ENCODE data around the gene FER.

FER gene

DNA sequence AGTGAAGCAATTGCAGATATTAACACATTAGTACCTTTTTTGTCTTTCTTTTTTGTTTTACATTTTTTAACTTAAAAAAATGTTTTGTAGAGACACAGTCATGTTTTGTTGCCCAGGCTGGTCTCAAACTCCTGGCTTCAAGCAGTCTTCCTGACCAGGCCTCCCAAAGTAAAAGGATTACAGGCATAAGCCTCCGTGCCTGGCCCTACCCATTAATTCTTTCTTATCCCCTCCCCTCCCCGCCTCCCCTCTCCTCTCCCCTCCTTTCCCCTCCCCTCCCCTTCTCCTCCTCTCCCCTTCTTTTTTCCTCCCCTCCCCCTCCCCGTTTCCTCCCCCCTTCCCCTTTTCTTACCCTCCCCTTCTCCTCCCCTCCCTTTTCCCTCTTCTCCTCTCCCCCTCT is 182.4 kb downstream of the FER start:
- Histone ChIP-seq H4K20me1 (ENCODE audit: low read depth, low read length) (no peaks in the 10 kb centered on the region), H3K9ac (ENCODE audit: low read length) (no peak overlapping the region), H3K79me2 (ENCODE audit: insufficient read depth, low read length) (0 out of 2 replicates have a peak, but pooled peaks cover 3% of the 10 kb centered on the region)

DNA sequence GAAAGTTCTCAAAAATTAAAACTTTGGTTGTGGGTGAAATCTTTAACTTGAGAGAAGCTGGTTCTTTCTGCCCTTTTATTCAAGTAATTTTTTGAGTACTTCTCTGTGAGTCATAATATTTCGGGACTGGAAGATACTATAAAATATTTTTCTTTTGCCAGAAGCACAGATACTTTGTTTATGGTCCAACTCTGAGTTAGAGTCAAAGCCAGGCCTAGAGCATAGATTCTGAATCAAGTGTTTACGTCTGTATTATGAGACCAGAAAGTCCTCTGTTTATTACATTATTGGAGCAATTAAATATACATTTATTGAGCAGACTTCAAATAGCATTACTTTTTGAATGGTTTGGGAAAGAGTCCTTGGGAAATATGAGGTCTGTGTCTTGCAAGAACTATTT is 187.9 kb downstream of the FER start:
- Histone ChIP-seq H2AFZ (ENCODE audit: low read depth, low read length, severe bottlenecking) (no peak overlapping the region), H3F3A (ENCODE audit: insufficient read depth) (no peaks in the 10 kb centered on the region)

More for the DNA sequence above, 182.4 kb downstream of the FER start:
- Histone ChIP-seq H3K9me3 (ENCODE audit: insufficient read depth, low read length) (no peaks in the 10 kb centered on the region), H3K27me3 (ENCODE audit: low read length) (no peaks in the 10 kb centered on the region), H3F3A (ENCODE audit: insufficient read depth) (peaks cover 9% of the 10 kb centered on the region; the same call in 1 of the 2 replicates), H3K9me2 (replicated peaks; ENCODE audit: insufficient read depth, low read length) (no peaks in the 10 kb centered on the region), H2AFZ (ENCODE audit: low read depth, low read length, severe bottlenecking) (no peak overlapping the region), H3K4me2 (ENCODE audit: low read depth, low read length, poor library complexity, severe bottlenecking) (no peak overlapping the region), H3K36me3 (ENCODE audit: low read length) (no peaks in the 10 kb centered on the region), H3K27ac (ENCODE audit: low read depth, low read length) (no peak overlapping the region), H3K4me3 (ENCODE audit: insufficient read depth, low read length, poor library complexity, severe bottlenecking) (no peak overlapping the region)
- TF ChIP-seq EZH2phosphoT487 (conservative IDR thresholded peaks at IDR 0.05; ENCODE audit: low read length): no peak
- TF ChIP-seq CTCF (IDR thresholded peaks at IDR 0.05; ENCODE audit: insufficient read depth, low read length, poor library complexity, severe bottlenecking): no peak

DNA sequence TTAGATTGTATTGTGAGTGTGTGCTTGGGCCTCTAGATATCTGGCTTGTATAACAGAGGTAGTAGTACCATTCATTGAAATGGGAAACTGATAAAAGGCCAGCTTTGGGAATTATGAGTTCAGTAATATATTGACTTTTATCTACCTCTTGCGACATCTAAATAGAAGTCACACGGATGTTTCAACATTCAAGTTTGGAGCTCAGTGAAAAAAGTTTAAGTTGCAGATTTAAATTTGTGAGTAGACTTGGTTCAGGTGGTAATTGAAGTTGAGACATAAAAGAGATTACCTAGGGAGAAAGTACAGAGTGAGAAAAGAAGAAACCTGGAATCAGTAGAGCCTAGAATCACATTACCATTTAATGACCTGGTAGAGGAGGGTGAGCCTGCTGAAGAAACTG is 189.5 kb downstream of the FER start:
- H3K27ac ChIP-seq (ENCODE audit: low read depth, low read length): no peak overlapping the region
- H3F3A ChIP-seq (ENCODE audit: insufficient read depth): no peaks in the 10 kb centered on the region
- H3K27me3 ChIP-seq (ENCODE audit: low read length): no peaks in the 10 kb centered on the region
- H3K79me2 ChIP-seq (ENCODE audit: insufficient read depth, low read length): no peaks in the 10 kb centered on the region
- H4K20me1 ChIP-seq (ENCODE audit: low read depth, low read length): no peaks in the 10 kb centered on the region
- H3K9me2 ChIP-seq (replicated peaks; ENCODE audit: insufficient read depth, low read length): no peaks in the 10 kb centered on the region
- H2AFZ ChIP-seq (ENCODE audit: low read depth, low read length, severe bottlenecking): no peak overlapping the region
- no peak overlapping the region for H3K9ac ChIP-seq (ENCODE audit: low read length)
- H3K9me3 ChIP-seq (ENCODE audit: insufficient read depth, low read length): no peaks in the 10 kb centered on the region
- no peak for TF ChIP-seq CTCF (IDR thresholded peaks at IDR 0.05; ENCODE audit: insufficient read depth, low read length, poor library complexity, severe bottlenecking)
- TF ChIP-seq EZH2phosphoT487 (conservative IDR thresholded peaks at IDR 0.05; ENCODE audit: low read length): no peak
- H3K36me3 ChIP-seq (ENCODE audit: low read length): no peaks in the 10 kb centered on the region
- no peak overlapping the region for H3K4me2 ChIP-seq (ENCODE audit: low read depth, low read length, poor library complexity, severe bottlenecking)
- no peak overlapping the region for H3K4me3 ChIP-seq (ENCODE audit: insufficient read depth, low read length, poor library complexity, severe bottlenecking)

More for the DNA sequence above, 187.9 kb downstream of the FER start:
- H3K9me3 ChIP-seq (ENCODE audit: insufficient read depth, low read length): no peaks in the 10 kb centered on the region
- no peak overlapping the region for H3K4me2 ChIP-seq (ENCODE audit: low read depth, low read length, poor library complexity, severe bottlenecking)
- no peak overlapping the region for H3K4me3 ChIP-seq (ENCODE audit: insufficient read depth, low read length, poor library complexity, severe bottlenecking)
- H4K20me1 ChIP-seq (ENCODE audit: low read depth, low read length): no peaks in the 10 kb centered on the region
- H3K36me3 ChIP-seq (ENCODE audit: low read length): no peaks in the 10 kb centered on the region
- H3K9ac ChIP-seq (ENCODE audit: low read length): no peak overlapping the region
- no peak overlapping the region for H3K27ac ChIP-seq (ENCODE audit: low read depth, low read length)
- no peak for TF ChIP-seq EZH2phosphoT487 (conservative IDR thresholded peaks at IDR 0.05; ENCODE audit: low read length)
- no peak for TF ChIP-seq CTCF (IDR thresholded peaks at IDR 0.05; ENCODE audit: insufficient read depth, low read length, poor library complexity, severe bottlenecking)
- no peaks in the 10 kb centered on the region for H3K27me3 ChIP-seq (ENCODE audit: low read length)
- H3K9me2 ChIP-seq (replicated peaks; ENCODE audit: insufficient read depth, low read length): no peaks in the 10 kb centered on the region
- no peaks in the 10 kb centered on the region for H3K79me2 ChIP-seq (ENCODE audit: insufficient read depth, low read length)

Data from SU-DHL-6 (cell line).